Dedifferentiated amniotic fluid mesenchymal stem cell (primary cell): Measurements from ENCODE around the gene HOXA4.

Source experiments
- DNase-seq: peaks from one replicate; pipeline ENCODE4 v3.0.0-alpha.2; 2016; ENCODE audit errors: extremely low spot score

The HOXA4 gene

GRCh38 chr7:27133409-27134231 is 3.1 kb upstream of the HOXA4 start:
- no peak for DNase-seq

- DNase-seq, result no peak
Measured at GRCh38 chr7:27132978-27133377, 2.4 kb upstream of the HOXA4 start.

DNA sequence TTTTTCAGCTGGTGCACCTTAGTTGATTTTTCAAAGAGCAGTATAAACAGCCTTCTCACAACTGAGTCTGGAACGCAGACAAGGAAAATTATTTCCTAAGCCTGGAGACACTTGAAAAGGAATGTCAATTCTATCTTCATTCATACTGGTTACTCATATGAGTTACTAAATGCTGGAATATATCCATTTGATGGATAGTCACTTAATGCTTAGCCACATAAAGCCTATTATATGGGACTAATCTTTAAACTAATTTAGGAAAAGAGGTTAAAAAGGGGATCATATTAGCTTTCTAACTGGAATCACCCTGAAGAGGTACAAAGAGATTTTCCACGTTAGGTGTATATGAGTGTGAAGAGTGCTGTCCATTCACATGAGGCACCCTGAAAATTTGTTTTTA is 1.7 kb upstream of the HOXA4 start:
- no peak for DNase-seq

GRCh38 chr7:27131390-27131819 is 848 bp upstream of the HOXA4 start:
- no peak for DNase-seq

- DNase-seq, result no peak
Measured at GRCh38 chr7:27129729-27130539, 623 bp downstream of the HOXA4 start.

GRCh38 chr7:27128776-27129728 is 1.5 kb downstream of the HOXA4 start:
- no peak for DNase-seq

- DNase-seq, result no peak
Measured at GRCh38 chr7:27128034-27128433, 2.5 kb downstream of the HOXA4 start.

DNA sequence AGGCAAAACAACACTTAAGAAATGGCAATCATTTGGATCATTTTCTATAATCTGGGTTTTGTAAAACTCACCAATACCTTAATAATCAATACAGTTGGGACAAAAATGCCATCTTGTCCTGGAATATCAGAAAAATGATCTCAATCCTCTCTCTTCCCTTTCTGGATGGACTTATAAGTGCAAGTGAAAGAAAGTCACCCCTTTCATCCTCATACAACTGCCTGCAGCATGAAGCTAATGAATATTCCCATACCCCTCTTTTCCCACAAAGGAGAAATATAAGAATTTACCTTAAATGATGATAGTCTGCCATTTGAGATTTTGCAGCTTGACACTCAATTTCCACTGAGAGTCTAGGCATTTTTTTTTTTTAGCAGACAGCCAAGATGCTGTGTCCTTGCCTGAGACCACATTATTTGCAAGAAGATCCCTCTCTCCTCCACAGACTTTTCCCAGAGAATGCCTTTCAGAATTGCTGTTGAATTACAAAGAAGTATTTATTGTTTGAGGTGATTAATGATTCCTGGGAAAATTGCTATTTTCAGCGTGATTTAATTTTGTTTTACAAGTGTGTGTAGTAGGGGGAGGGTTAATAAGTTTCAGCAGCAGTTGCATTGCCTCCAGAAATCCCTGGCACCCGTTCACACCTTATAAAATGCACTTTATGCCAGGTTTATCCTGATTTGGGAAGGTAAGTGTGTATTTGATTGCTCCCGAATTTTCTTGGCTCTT is 3.8 kb downstream of the HOXA4 start:
- DNase-seq, result no peak

DNA sequence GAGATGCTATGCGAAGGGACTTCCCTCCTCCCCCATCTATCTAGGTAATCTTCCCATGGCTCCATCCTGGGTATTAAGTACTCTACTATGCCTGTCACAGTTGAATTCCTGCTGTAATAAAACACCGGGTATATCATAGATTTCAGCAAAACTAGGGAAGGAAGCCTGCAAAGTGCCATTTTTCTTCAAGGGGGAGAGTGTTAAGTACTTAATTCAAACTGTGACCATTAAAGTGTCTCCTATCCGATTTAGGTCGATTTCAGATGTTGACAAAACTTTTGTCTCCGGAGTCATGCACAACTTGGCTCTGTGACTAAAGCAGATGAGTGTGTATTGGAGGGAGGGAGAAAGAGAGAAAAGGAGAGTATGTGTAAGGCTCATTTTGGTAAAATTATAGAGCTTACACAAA is 4.6 kb downstream of the HOXA4 start:
- DNase-seq, result no peak

DNA sequence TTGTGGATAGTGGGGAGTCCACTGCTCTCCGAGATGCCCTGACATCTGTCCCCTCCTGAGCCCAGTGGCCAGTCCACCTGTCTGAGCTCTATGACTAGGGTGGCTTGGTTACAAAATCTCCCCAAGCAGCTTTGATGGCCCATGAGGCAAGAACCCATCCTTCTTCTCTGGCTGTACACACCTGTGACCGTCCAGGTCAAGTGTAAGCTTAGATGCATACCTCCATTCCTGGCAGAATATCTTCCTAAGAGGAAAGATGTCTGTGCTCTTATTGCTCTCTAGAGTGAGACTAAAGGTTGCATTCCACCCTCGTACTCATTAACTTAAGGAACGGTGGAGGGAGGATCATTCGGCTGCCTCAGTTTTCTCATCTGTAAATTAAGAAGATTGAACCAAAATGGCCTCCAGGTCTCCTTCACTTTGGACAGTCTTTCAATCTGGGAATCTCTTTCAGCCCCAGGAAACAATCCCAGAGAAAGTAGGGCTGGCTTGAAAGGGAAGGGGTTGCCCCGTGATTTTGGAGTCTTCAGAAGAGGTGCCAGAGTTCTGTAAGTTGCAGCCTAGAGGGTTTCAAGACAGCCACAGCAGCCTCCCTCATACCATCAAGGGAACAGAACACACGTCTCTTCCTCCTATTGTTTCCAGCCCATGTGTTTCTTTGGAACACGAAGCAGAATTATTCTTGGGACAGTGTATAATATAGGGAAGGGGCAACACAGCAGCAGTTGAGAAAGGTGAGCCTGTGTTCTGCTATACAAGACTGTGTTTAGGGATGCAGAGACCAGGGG is 5.5 kb downstream of the HOXA4 start:
- DNase-seq, result no peak

DNA sequence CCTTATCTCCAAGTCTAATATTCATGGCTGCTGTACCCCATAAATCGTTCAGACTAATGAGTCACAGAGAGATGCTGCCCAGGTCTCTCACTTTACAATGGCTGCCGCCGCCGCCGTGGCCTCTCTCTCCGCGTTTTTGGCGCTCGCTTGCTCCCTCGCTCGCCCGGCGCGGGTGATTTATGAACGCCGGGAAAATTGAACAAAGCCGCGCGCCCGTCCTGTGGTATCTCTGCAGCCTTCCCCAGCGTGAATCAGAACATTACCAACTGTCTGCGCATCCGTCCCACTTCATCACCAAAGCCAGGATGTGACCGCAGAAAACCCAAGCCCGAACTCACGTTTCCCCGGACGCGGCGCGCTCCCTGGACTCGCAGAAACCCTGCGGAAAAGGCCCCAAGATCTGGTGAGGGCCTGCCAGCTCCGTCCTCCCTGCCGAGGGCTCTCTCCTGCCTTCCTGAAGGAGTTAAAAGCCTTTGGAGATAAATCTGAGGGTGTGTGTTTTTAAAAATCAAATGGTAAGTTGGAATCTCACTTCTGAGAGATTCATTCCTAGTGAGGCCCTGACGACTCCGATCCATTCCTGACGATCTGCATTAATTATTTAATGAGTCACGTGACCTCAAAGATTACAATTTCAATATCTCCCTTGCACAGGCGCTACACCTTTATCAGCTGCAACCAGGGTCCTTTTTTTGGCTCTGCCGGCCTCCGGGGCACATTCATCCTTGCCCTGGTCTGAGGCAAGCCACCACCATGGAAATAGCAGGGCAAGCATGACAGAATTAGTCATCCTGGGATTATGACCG is 6.3 kb downstream of the HOXA4 start:
- DNase-seq, result no peak

GRCh38 chr7:27123477-27124053 is 7.0 kb downstream of the HOXA4 start:
- DNase-seq, result no peak

DNA sequence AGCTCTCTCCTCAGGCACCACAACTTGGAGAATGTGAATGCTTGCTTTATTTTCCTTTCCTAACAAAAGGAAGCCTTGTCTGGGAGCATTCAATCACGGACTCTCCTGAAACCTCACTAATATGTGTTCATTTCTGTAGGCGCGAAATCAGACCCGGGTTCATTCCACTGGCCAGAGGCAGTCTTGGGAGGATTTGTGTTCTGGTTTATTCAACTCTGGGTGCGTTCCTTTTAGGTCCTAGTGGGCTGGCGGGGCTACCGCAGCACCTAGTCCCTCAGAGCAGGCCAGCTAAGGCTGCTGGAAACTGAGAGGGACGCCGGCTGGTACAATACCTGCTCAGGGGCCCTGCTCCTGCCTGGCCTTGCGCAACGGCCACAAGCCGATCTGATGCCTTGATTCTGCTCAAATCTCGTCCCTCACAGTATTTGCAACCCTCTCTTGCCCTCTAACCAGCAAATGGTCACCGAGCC is 7.5 kb downstream of the HOXA4 start:
- DNase-seq, result no peak

- DNase-seq, result no peak
Measured at GRCh38 chr7:27122077-27122910, 8.3 kb downstream of the HOXA4 start.

DNA sequence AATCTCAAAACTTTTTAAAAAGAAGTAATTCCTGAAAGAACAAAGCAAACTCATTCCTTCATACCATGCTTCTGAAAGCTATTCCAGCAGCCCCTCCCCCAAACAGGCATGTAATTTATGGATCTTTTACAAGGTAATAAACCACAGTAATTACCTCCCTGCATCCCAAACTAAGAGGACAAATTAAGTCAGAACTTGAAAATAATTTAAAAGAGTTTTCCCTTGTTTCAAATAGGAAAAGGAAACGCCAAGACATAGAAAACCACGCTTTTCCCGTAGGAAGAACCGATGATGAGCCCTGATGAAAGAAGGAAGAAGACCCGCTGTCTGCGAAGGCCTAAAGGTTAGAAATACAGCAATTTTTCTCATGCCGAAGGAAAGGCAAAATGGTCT is 8.9 kb downstream of the HOXA4 start:
- no peak for DNase-seq

DNA sequence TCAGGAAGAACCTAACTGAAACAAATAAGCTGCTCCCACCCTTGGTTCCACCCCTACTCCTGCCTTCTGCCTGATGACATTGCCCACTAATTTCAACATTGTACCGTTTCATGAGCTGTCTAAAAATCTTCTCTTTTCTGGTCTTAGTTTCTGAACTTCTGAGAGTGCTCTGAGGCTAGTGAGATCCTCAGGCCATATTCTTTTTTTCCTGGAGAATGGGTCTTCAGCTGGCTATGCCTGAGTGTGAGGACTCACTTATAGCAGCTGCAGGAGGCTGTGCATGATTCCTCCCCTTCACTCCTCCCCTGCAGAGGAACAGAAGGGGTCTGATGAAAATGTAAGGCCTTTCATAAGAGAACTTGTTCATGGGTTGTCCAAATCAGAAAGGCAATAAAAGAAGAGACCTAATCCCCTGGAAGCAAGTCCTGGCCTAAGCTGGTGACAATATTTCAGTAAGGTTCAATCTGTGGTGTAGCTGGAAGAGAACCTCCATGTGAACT is 11.1 kb downstream of the HOXA4 start:
- DNase-seq, result no peak

GRCh38 chr7:27118580-27118979 is 12.0 kb downstream of the HOXA4 start:
- DNase-seq, result no peak
